HG02763 (cell line): ENCODE measurements around the gene SREK1IP1.

ENCODE experiments used
- ATAC-seq: cut with Tn5 transposase; IDR thresholded peaks from one replicate; pipeline ENCODE4 v1.9.1; 2021; ENCODE audit warnings: mild to moderate bottlenecking, moderate library complexity; ENCODE audit not compliant: unreplicated experiment

The SREK1IP1 gene

GRCh38 chr5:64688965-64689364, 79.5 kb downstream of the SREK1IP1 start:
- ATAC-seq = no peak

DNA sequence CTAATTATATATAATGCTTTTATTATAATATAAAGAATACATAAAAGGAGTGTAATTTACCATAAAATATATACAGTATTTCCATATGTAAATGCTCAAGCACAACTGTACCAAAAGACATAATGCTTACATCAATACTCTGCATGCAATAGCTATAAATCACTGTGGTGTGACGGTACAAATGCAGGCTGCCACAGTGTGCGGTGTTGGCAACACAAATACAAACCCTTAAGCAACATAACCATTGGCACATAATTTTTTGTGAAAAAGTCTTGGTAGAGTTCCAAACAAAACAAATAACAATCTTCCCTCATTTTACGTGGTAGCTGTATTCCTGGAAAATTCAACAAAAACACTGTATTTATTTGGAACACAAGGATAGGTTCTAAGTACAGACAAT, 80.1 kb downstream of the SREK1IP1 start:
- ATAC-seq = no peak

DNA sequence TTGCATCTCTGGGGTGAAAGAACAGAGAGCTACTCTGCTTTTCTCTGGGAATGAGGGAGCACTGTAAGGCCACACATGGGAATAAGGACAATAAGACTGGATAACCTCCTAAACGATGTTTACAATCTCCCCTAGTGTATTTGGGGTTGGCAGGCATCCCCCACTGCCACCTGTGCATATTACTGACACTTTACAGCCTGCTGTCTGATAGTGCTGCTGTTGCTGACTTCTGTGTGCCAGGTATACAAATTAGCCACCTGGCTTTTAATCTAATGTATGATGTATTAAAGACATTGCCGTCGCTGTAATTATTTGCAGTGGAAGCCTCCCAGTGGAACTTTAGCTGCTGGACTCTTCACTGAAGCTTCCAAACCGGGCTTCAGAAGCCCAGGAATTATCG, 82.6 kb downstream of the SREK1IP1 start:
- no peak for ATAC-seq

GRCh38 chr5:64682608-64683007, 85.9 kb downstream of the SREK1IP1 start:
- ATAC-seq = no peak

- no peak for ATAC-seq
These were observed 88.2 kb downstream of the SREK1IP1 start for GRCh38 chr5:64680289-64680688.

DNA sequence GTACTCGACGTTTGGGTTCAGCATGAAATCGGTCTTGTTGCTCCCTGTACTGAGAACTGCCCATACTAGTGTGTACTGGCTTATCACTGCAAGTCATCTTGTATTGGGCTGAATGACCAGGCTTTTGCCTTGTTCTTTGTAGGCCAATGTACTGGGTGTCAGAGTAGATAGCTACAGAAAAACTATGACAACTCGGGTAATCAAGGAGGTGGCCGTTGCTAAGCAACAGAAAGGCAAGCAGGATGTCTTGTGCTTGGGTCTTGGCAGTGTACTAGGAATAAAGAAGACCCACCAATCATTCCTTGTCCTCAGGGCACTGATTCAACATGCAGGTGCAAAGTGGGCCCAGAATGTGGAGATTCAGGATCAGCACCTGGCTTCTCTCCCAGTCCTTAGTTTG, 90.1 kb downstream of the SREK1IP1 start:
- ATAC-seq = no peak

DNA sequence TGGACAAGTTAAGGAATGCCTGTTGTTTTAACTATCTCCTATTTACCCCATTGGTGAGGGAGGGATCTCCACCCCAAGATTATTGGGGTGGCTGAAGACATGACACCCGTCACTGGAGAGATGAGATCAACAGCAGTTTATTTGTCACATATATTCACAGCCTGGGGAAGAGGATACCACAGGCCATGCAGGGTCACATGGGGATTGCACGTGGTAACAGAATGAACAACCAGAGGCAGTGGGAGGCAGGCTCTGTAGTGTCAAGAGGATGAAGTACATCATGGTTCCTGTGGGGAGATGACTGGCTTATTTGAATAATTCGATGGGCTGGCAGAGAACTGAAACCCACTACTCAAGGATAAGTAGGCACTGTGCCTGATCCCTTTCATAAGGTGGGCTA, 96.8 kb downstream of the SREK1IP1 start:
- ATAC-seq = no peak

- no peak for ATAC-seq
These were observed 98.2 kb downstream of the SREK1IP1 start for GRCh38 chr5:64670277-64670676.
